HG03039 (cell line): ENCODE results near the gene ARHGAP44.
A peak's percentile ranks its signal among the peaks of the same experiment; 100 is the strongest.

Experiments
- ATAC-seq: cut with Tn5 transposase; IDR thresholded peaks from one replicate; pipeline ENCODE4 v1.9.1; 2021; ENCODE audit warnings: mild to moderate bottlenecking, moderate library complexity; ENCODE audit not compliant: unreplicated experiment

Gene ARHGAP44

GRCh38 chr17:12789481-12790248, at the start of gene ARHGAP44:
Gene ARHGAP44, plus strand, starts transcription at chr17:12789498. Its CDS starts 341 bp downstream, at chr17:12789839.
- peak; percentile 90 for ATAC-seq

GRCh38 chr17:12739500-12739899, 49.8 kb upstream of the ARHGAP44 start:
- ATAC-seq, result no peak

GRCh38 chr17:12743046-12743445, 46.3 kb upstream of the ARHGAP44 start:
- ATAC-seq, result no peak

- no peak for ATAC-seq
These were observed 45.0 kb upstream of the ARHGAP44 start for GRCh38 chr17:12744298-12744697.

GRCh38 chr17:12744786-12745185, 44.5 kb upstream of the ARHGAP44 start:
- ATAC-seq, result no peak

GRCh38 chr17:12745486-12745885, 43.8 kb upstream of the ARHGAP44 start:
- no peak for ATAC-seq

- no peak for ATAC-seq
These were observed 32.5 kb upstream of the ARHGAP44 start for GRCh38 chr17:12756786-12757185.

- ATAC-seq, result no peak
These were observed 30.2 kb upstream of the ARHGAP44 start for GRCh38 chr17:12759090-12759489.

GRCh38 chr17:12765548-12765947, 23.8 kb upstream of the ARHGAP44 start:
- no peak for ATAC-seq

GRCh38 chr17:12768255-12768654, 21.0 kb upstream of the ARHGAP44 start:
- no peak for ATAC-seq

GRCh38 chr17:12769981-12770380, 19.3 kb upstream of the ARHGAP44 start:
- ATAC-seq, result no peak

GRCh38 chr17:12773153-12773552, 16.1 kb upstream of the ARHGAP44 start:
- ATAC-seq, result no peak

GRCh38 chr17:12789075-12789480, 220 bp upstream of the ARHGAP44 start:
- ATAC-seq, result no peak

- no peak for ATAC-seq
These were observed 1.2 kb downstream of the ARHGAP44 start for GRCh38 chr17:12790249-12791106.

- no peak for ATAC-seq
These were observed 5.7 kb downstream of the ARHGAP44 start for GRCh38 chr17:12794919-12795532.

- no peak for ATAC-seq
These were observed 11.6 kb downstream of the ARHGAP44 start for GRCh38 chr17:12800855-12801365.

- no peak for ATAC-seq
These were observed 17.3 kb downstream of the ARHGAP44 start for GRCh38 chr17:12806630-12807029.

GRCh38 chr17:12808723-12809122, 19.4 kb downstream of the ARHGAP44 start:
- ATAC-seq, result no peak

- no peak for ATAC-seq
These were observed 23.6 kb downstream of the ARHGAP44 start for GRCh38 chr17:12812877-12813276.

- ATAC-seq, result no peak
These were observed 24.4 kb downstream of the ARHGAP44 start for GRCh38 chr17:12813664-12814063.

- ATAC-seq, result no peak
These were observed 25.4 kb downstream of the ARHGAP44 start for GRCh38 chr17:12814718-12815117.
